Esophagus squamous epithelium (tissue), 5 donors: ENCODE results near the gene SIRT5. TPM values are rescaled to one million over a fixed set of nuclear protein-coding genes. Genes with fewer than 3 reads are reported as not detected.
A peak's percentile ranks its signal among the peaks of the same experiment; 100 is the strongest.

ENCODE experiments used
- DNase-seq: peaks from one replicate; lab custom pipeline; 2025; lab: John Stamatoyannopoulos, UW
- H3K27ac ChIP-seq, 4 donors: fragments of 200-600 bp; sonication (generic); one replicate each; pipeline ENCODE4 v1.5.1; 2016 to 2019; ENCODE audit warnings: mild to moderate bottlenecking in 1 of 4
- H3K27me3 ChIP-seq, 4 donors: fragments of 200-600 bp; sonication (generic); 1 replicate in 3 of 4; 2 replicates in 1 of 4; pipeline versions ENCODE4 v1.5.1 to v1.6.0; 2017 to 2021; ENCODE audit warnings: antibody characterized with exemption in 1 of 4
- H3K36me3 ChIP-seq, 3 donors: fragments of 200-600 bp; sonication (generic); one replicate each; pipeline ENCODE4 v1.5.1; 2016 to 2019
- H3K4me1 ChIP-seq, 3 donors: fragments of 200-600 bp; sonication (generic); one replicate each; pipeline ENCODE4 v1.5.1; 2017 to 2019
- H3K4me3 ChIP-seq, 4 donors: fragments of 200-600 bp; sonication (generic); 1 replicate in 3 of 4; 2 replicates in 1 of 4; pipeline ENCODE4 v1.5.1; 2016 to 2019; ENCODE audit warnings: mild to moderate bottlenecking in 2 of 4, moderate library complexity in 1 of 4
- H3K9me3 ChIP-seq, 3 donors: fragments of 200-600 bp; sonication (generic); one replicate each; pipeline ENCODE4 v1.5.1; 2016 to 2019
- POLR2A ChIP-seq, 4 donors: fragments of 450-650 bp; IDR thresholded peaks; one replicate each; pipeline ENCODE4 v1.6.1; 2017; ENCODE audit warnings: antibody characterized with exemption in 4 of 4, mild to moderate bottlenecking in 4 of 4, moderate library complexity in 3 of 4
- WGBS, 2 donors: methylation state at CpG; one replicate each; pipeline ENCODE4 v1.1.5; 2018; 5-methylcytosine and 5-hydroxymethylcytosine counted together
- intact Hi-C: fragments of 100-400 bp; cut with DNase I; formaldehyde crosslinking; loops from one replicate; pipeline ENCODE4 v1.15.0; 2022
- total RNA-seq, 4 donors: library from RNA; depleted of rRNA; stranded (reverse); fragments of >200 nt; gene quantifications; one replicate each; pipeline ENCODE4 v1.1.0, GENCODE V29; 2016
- TF ChIP-seq, protein P1 (sequence below), 6 experiments: fragments of 450-650 bp in 4 of 6; fragments of 200-600 bp in 2 of 6; sonication (generic) in 2 of 6; IDR thresholded peaks; one replicate each; pipeline ENCODE4 v1.5.1; 2016 to 2019; ENCODE audit warnings: antibody characterized with exemption in 6 of 6, mild to moderate bottlenecking in 4 of 6, moderate library complexity in 4 of 6
- donor health status: DM: yes; HTN: yes; CAD: no.

The SIRT5 gene
- total RNA-seq, 4 donors from 2014 or later, result 4.1 to 10.7 (median 5.6) TPM

DNA sequence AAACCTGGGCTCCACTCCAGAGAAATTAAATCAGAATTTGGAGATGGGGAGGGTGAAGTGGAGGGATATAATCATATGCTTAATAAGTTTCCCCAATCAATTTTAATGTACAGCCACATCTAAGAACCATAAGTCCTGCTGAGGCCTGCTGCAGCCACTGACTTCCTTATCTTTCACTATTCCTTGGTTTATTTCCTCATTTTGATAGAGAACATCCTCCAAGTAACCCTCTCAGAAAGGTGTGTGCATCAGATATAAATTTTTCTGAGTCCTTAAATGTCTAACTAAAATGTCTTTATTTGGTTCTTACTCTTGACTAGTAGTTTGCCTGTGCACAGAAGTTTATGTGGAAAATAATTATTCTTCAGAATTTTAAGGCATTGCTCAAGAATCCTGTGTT lies 23.7 kb upstream of the SIRT5 start:
- H3K27ac ChIP-seq, result no peak overlapping the region
- no peaks in the 10 kb centered on the region for H3K27me3 ChIP-seq
- DNase-seq, result no peak
- intact Hi-C loops, result no loop called here
- no peaks in the 10 kb centered on the region for H3K9me3 ChIP-seq
- no peak overlapping the region for H3K4me3 ChIP-seq
- no peaks in the 10 kb centered on the region for H3K36me3 ChIP-seq
- H3K4me1 ChIP-seq, result peaks cover 0 to 6% (median 5%) of the 10 kb centered on the region in 3 donors
- no peak for TF ChIP-seq POLR2A (IDR thresholded peaks at IDR 0.05)
- TF ChIP-seq, protein P1, sequence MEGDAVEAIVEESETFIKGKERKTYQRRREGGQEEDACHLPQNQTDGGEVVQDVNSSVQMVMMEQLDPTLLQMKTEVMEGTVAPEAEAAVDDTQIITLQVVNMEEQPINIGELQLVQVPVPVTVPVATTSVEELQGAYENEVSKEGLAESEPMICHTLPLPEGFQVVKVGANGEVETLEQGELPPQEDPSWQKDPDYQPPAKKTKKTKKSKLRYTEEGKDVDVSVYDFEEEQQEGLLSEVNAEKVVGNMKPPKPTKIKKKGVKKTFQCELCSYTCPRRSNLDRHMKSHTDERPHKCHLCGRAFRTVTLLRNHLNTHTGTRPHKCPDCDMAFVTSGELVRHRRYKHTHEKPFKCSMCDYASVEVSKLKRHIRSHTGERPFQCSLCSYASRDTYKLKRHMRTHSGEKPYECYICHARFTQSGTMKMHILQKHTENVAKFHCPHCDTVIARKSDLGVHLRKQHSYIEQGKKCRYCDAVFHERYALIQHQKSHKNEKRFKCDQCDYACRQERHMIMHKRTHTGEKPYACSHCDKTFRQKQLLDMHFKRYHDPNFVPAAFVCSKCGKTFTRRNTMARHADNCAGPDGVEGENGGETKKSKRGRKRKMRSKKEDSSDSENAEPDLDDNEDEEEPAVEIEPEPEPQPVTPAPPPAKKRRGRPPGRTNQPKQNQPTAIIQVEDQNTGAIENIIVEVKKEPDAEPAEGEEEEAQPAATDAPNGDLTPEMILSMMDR (IDR thresholded peaks at IDR 0.05), result no peak

DNA sequence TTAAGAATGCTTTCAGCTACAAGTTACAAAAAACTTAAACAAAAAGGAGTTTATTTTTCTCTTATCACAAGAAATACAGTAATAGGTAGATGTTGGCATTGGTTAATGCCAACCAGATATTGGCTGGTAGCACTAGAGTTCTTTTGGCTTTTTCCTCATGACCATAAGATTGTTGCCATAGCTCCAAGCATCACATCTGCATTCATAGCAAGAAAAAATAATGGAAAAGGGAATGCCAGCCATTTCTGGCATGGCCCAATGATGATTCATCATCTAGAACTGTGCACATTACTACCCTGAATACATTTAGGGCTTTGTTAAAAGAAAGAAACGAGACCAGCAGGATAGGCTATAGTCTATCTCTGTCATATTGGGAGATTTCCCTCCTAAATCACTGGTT lies 20.8 kb upstream of the SIRT5 start:
- WGBS, 2 donors, result 27 to 40% methylated on average over 1 of the region's 1 CpG
- Histone ChIP-seq H3K27me3 (no peaks in the 10 kb centered on the region), H3K9me3 (no peaks in the 10 kb centered on the region), H3K4me1 (peaks cover 0 to 11% (median 8%) of the 10 kb centered on the region in 3 donors), H3K36me3 (no peaks in the 10 kb centered on the region), H3K4me3 (no peak overlapping the region), H3K27ac (peak overlapping the region in 1 of 4 donors; percentile 51)
- TF ChIP-seq, protein P1 (IDR thresholded peaks at IDR 0.05), result no peak
- TF ChIP-seq POLR2A (IDR thresholded peaks at IDR 0.05), result no peak
- intact Hi-C loops, result no loop called here
- DNase-seq, result no peak

DNA sequence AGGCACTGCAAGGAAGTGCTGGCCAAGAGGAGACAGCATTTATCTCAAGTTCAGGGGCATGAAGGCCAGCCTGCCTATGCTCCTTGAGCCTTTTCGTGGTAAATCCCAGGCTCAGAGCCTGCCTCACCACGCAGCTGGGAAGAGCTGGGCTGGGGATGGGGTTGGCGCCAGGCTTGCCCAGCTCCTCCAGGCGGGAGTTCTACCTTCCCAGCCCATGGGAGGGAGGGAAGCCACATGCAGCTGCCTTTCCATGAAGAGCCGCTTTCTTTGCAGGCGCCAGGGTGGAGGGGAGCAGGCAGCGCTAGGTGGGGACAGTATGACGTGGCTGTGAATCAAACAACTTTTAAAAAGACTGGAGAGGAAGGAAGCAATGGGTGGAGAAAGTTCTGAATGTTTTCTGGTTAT lies 19.5 kb upstream of the SIRT5 start:
- Histone ChIP-seq H3K9me3 (no peaks in the 10 kb centered on the region), H3K4me1 (peaks cover 0 to 17% (median 8%) of the 10 kb centered on the region in 3 donors), H3K27ac (peak overlapping the region; percentile 15 to 75 (median 44)), H3K36me3 (no peaks in the 10 kb centered on the region), H3K4me3 (no peak overlapping the region), H3K27me3 (no peaks in the 10 kb centered on the region)
- 50 to 59% methylated on average over 5 to 6 of the region's 8 CpGs for WGBS, 2 donors
- no peak for DNase-seq
- intact Hi-C loops, result no loop called here
- TF ChIP-seq POLR2A (IDR thresholded peaks at IDR 0.05), result no peak
- TF ChIP-seq, protein P1 (IDR thresholded peaks at IDR 0.05), result no peak

DNA sequence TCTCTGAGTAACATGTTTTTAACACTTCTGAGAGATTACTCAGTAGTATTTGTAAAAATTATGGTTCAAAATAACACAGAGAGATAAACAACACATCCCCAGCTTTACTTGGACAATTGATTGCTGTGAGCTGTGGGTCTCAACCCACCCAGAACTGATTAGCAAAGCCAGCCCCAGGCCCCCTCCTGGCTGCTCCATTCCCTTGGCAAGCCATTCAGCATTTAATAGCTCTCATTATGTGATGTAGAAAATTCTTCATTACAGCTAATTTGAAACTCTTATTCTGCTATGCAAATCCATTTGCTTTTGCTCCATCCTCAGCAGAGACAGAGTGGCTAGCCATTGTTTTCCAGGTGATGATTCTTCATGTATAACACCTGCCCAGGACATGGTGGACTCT lies 16.6 kb upstream of the SIRT5 start:
- Histone ChIP-seq H3K27ac (no peak overlapping the region), H3K27me3 (no peaks in the 10 kb centered on the region), H3K9me3 (no peaks in the 10 kb centered on the region), H3K4me3 (no peak overlapping the region), H3K36me3 (no peaks in the 10 kb centered on the region), H3K4me1 (peaks cover 0 to 17% (median 8%) of the 10 kb centered on the region in 3 donors)
- TF ChIP-seq, protein P1 (IDR thresholded peaks at IDR 0.05), result no peak
- no peak for TF ChIP-seq POLR2A (IDR thresholded peaks at IDR 0.05)
- no peak for DNase-seq
- intact Hi-C loops, result no loop called here

DNA sequence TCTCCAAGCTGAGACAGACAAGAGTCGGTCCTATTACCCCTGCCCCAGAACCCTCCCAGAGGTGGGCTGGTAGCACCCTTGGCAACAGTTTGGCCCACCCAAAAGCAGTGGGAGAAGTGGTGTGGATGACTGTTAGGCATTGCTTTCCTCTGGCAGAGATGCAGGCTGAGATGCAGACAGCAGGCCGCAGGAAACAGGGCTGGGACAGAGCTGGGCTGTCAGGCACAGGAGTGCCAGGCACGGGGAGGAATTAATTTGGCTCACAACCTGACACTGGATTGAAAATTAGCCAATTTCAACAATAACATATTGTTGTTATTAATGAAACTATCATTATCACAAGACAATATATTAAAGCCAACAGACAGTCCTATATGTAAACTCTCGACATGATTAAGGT lies 15.7 kb upstream of the SIRT5 start:
- DNase-seq, result no peak
- no peaks in the 10 kb centered on the region for H3K27me3 ChIP-seq
- WGBS, 2 donors, result 28 to 55% methylated on average over 3 to 4 of the region's 4 CpGs
- H3K27ac ChIP-seq, result peak overlapping the region in 2 of 4 donors; percentile 37 to 59
- peaks cover 0 to 17% (median 8%) of the 10 kb centered on the region in 3 donors for H3K4me1 ChIP-seq
- no peak for TF ChIP-seq POLR2A (IDR thresholded peaks at IDR 0.05)
- TF ChIP-seq, protein P1 (IDR thresholded peaks at IDR 0.05), result no peak
- H3K36me3 ChIP-seq, result no peaks in the 10 kb centered on the region
- H3K9me3 ChIP-seq, result no peaks in the 10 kb centered on the region
- intact Hi-C loops, result no loop called here
- no peak overlapping the region for H3K4me3 ChIP-seq
